ENCODE measurements around the gene SLC35F2.
"Not testable (repeated sequence)": the region's sequence is repeated elsewhere in the genome, so short reads cannot be mapped to it uniquely, and the experiment has no call there.

Gene SLC35F2
- total RNA-seq = 24.8 to 70.8 (median 37.7) reads per million in 4 experiments

GRCh38 chr11:107858217-107859070, at the start of gene SLC35F2:
SLC35F2 (minus strand) TSS chr11:107858787; CDS start chr11:107858767, 20 bp downstream.
- no peak for DNase-seq

GRCh38 chr11:107908211-107908610, 49.6 kb upstream of the SLC35F2 start:
- DNase-seq = no peak

- DNase-seq = no peak
Observed at GRCh38 chr11:107898270-107898669, 39.7 kb upstream of the SLC35F2 start.

- DNase-seq = no peak
Observed at GRCh38 chr11:107882095-107882820, 23.7 kb upstream of the SLC35F2 start.

GRCh38 chr11:107881471-107881870, 22.9 kb upstream of the SLC35F2 start:
- DNase-seq = not testable (repeated sequence)

GRCh38 chr11:107876141-107876540, 17.6 kb upstream of the SLC35F2 start:
- no peak for DNase-seq

- DNase-seq = no peak
Observed at GRCh38 chr11:107864591-107864990, 6.0 kb upstream of the SLC35F2 start.

GRCh38 chr11:107860688-107861087, 2.1 kb upstream of the SLC35F2 start:
- no peak for DNase-seq

- not testable (repeated sequence) for DNase-seq
Observed at GRCh38 chr11:107860240-107860620, 1.6 kb upstream of the SLC35F2 start.

- no peak for DNase-seq
Observed at GRCh38 chr11:107859459-107860239, 1.1 kb upstream of the SLC35F2 start.

- DNase-seq = no peak
Observed at GRCh38 chr11:107857550-107858216, 904 bp downstream of the SLC35F2 start.

- no peak for DNase-seq
Observed at GRCh38 chr11:107856981-107857517, 1.5 kb downstream of the SLC35F2 start.

- no peak for DNase-seq
Observed at GRCh38 chr11:107856180-107856980, 2.2 kb downstream of the SLC35F2 start.

- no peak for DNase-seq
Observed at GRCh38 chr11:107853070-107853469, 5.5 kb downstream of the SLC35F2 start.

GRCh38 chr11:107851704-107852310, 6.8 kb downstream of the SLC35F2 start:
- DNase-seq = no peak

GRCh38 chr11:107849790-107850189, 8.8 kb downstream of the SLC35F2 start:
- DNase-seq = no peak

GRCh38 chr11:107848345-107848744, 10.2 kb downstream of the SLC35F2 start:
- no peak for DNase-seq

GRCh38 chr11:107847184-107847583, 11.4 kb downstream of the SLC35F2 start:
- no peak for DNase-seq

- no peak for DNase-seq
Observed at GRCh38 chr11:107844041-107844440, 14.5 kb downstream of the SLC35F2 start.

GRCh38 chr11:107842412-107843100, 16.0 kb downstream of the SLC35F2 start:
- DNase-seq = no peak

Data from effector CD8-positive, alpha-beta T cell (primary cell).